Measurements from ENCODE around the gene P4HB. TPM values are rescaled to one million over a fixed set of nuclear protein-coding genes. Genes with fewer than 3 reads are reported as not detected.
A peak's percentile ranks its signal among the peaks of the same experiment; 100 is the strongest.

Gene P4HB
- total and polyA plus RNA-seq, 2 of the 4 experiments (the other 2 are of a cell fraction) = 599 to 932 TPM

- no peak within 1 kb of the TSS for H3K18ac ChIP-seq (ENCODE audit: low read depth, low read length)
- peak within 1 kb of the TSS; percentile 100 for H3K14ac ChIP-seq (replicated peaks; ENCODE audit: low read depth, low read length)
- peak within 1 kb of the TSS; percentile 95 for H3K4me2 ChIP-seq (ENCODE audit: low read depth, low read length)
- ChIA-PET POLR2A (ENCODE audit: unreplicated experiment) (no interaction called here), CTCF (no interaction called here)
- TF ChIP-seq RAD21 (IDR thresholded peaks at IDR 0.05; ENCODE audit: low read length) (no peak), BHLHE40 (IDR thresholded peaks at IDR 0.05; ENCODE audit: low read depth, low read length) (no peak), NFE2L2 (IDR thresholded peaks at IDR 0.05; ENCODE audit: low read depth, low read length) (no peak), ELK1 (IDR thresholded peaks at IDR 0.05; ENCODE audit: borderline replicate concordance, low read depth, low read length) (no peak), SMC3 (IDR thresholded peaks at IDR 0.05; ENCODE audit: low read depth, low read length) (no peak), RCOR1 (IDR thresholded peaks at IDR 0.05; ENCODE audit: insufficient replicate concordance, low read length) (no peak), MAFK (IDR thresholded peaks at IDR 0.05; ENCODE audit: low read depth, low read length) (no peak), CEBPB (IDR thresholded peaks at IDR 0.05; ENCODE audit: low read depth, low read length) (no peak), RFX5 (IDR thresholded peaks at IDR 0.05; ENCODE audit: low read depth, low read length) (no peak), MXI1 (IDR thresholded peaks at IDR 0.05; ENCODE audit: borderline replicate concordance, low read depth, low read length) (no peak), FOS (IDR thresholded peaks at IDR 0.05; ENCODE audit: low read depth, low read length) (no peak), MAZ (IDR thresholded peaks at IDR 0.05; ENCODE audit: borderline replicate concordance, low read depth, low read length) (no peak), CHD1 (IDR thresholded peaks at IDR 0.05; ENCODE audit: low read depth, low read length) (no peak)
- TF ChIP-seq, protein P1, sequence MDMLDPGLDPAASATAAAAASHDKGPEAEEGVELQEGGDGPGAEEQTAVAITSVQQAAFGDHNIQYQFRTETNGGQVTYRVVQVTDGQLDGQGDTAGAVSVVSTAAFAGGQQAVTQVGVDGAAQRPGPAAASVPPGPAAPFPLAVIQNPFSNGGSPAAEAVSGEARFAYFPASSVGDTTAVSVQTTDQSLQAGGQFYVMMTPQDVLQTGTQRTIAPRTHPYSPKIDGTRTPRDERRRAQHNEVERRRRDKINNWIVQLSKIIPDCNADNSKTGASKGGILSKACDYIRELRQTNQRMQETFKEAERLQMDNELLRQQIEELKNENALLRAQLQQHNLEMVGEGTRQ (IDR thresholded peaks at IDR 0.05; ENCODE audit: low read depth, low read length) = no peak
- TF ChIP-seq, protein P2, sequence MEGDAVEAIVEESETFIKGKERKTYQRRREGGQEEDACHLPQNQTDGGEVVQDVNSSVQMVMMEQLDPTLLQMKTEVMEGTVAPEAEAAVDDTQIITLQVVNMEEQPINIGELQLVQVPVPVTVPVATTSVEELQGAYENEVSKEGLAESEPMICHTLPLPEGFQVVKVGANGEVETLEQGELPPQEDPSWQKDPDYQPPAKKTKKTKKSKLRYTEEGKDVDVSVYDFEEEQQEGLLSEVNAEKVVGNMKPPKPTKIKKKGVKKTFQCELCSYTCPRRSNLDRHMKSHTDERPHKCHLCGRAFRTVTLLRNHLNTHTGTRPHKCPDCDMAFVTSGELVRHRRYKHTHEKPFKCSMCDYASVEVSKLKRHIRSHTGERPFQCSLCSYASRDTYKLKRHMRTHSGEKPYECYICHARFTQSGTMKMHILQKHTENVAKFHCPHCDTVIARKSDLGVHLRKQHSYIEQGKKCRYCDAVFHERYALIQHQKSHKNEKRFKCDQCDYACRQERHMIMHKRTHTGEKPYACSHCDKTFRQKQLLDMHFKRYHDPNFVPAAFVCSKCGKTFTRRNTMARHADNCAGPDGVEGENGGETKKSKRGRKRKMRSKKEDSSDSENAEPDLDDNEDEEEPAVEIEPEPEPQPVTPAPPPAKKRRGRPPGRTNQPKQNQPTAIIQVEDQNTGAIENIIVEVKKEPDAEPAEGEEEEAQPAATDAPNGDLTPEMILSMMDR (conservative IDR thresholded peaks at IDR 0.05; ENCODE audit: low read depth, low read length) = no peak
- no peak within 1 kb of the TSS for H2BK20ac ChIP-seq (ENCODE audit: low read depth, low read length)
- peak within 1 kb of the TSS; percentile 97 for H3K27ac ChIP-seq (ENCODE audit: insufficient read depth, low read length)
- 94% methylated on average over 23 of the region's 26 CpGs; no CpG with 5 or more reads in 1 of the 2 experiments for WGBS, 2 experiments (ENCODE audit: extremely low coverage in 2 of 2, insufficient read length in 1 of 2)
- ATAC-seq (ENCODE audit: low read depth) (no peak), DNase-seq (no peak)
- H3K4ac ChIP-seq (ENCODE audit: low read depth, low read length) = peak within 1 kb of the TSS; percentile 100
- peak within 1 kb of the TSS; percentile 97 for H3K9ac ChIP-seq (ENCODE audit: low read depth, low read length)
- peaks cover 14% of the 10 kb centered on the region; the same call in 1 of the 2 replicates for H4K20me1 ChIP-seq (ENCODE audit: insufficient read depth, low read length)
- peak within 1 kb of the TSS; percentile 87 for H3K4me3 ChIP-seq (ENCODE audit: insufficient read depth, low read depth, low read length)
- peaks cover 15% of the 10 kb centered on the region for H3K4me1 ChIP-seq (ENCODE audit: control insufficient read depth, insufficient read depth, low read length)
- BruUV-seq (replicated peaks) = no TSS peak
- H3K79me1 ChIP-seq (ENCODE audit: low read depth in 1 of 2, low read length in 2 of 2) = peaks cover 15 to 40% of the 10 kb centered on the region in 2 experiments
- H2AK5ac ChIP-seq (ENCODE audit: low read depth, low read length) = peak within 1 kb of the TSS; percentile 35; the same call in 1 of the 2 replicates
- no peaks in the 10 kb centered on the region for H3K27me3 ChIP-seq (ENCODE audit: control insufficient read depth, insufficient read depth, low read length)
- intact Hi-C loops (cut with micrococcal nuclease) (no loop called here), in situ Hi-C loops (cut with MboI; ENCODE audit: low sequenced_read_pairs) (no loop called here), dilution Hi-C loops (cut with HindIII; ENCODE audit: low sequenced_read_pairs, unreplicated experiment) (no loop called here)
- peak within 1 kb of the TSS; percentile 93 for H2AFZ ChIP-seq (replicated peaks; ENCODE audit: low read length, poor library complexity)
- H3K36me3 ChIP-seq (ENCODE audit: control insufficient read depth, insufficient read depth, low read length) = peaks cover 5% of the 10 kb centered on the region; the same call in 1 of the 2 replicates
- H2AK9ac ChIP-seq (replicated peaks; ENCODE audit: low read depth, low read length, poor library complexity) = peak within 1 kb of the TSS; percentile 100
- no peak within 1 kb of the TSS for H2BK120ac ChIP-seq (ENCODE audit: low read depth, low read length)
- H3K56ac ChIP-seq (ENCODE audit: extremely low read depth, insufficient read depth, low read length) = no peak within 1 kb of the TSS
- peak within 1 kb of the TSS; percentile 98 for H2BK5ac ChIP-seq (ENCODE audit: low read depth, low read length, poor library complexity, severe bottlenecking)
- H4K91ac ChIP-seq (ENCODE audit: insufficient read depth, low read depth, low read length) = peak within 1 kb of the TSS; percentile 99
- no peak within 1 kb of the TSS for H2BK15ac ChIP-seq (ENCODE audit: low read depth, low read length)
- peaks cover 29% of the 10 kb centered on the region for H3K9me1 ChIP-seq (ENCODE audit: insufficient read depth, low read length)
- peak within 1 kb of the TSS; percentile 98 to 100 for H4K8ac ChIP-seq (ENCODE audit: low read depth in 2 of 2, low read length in 2 of 2)
- peak within 1 kb of the TSS; percentile 95 for H3K23ac ChIP-seq (ENCODE audit: low read depth, low read length)
- H4K5ac ChIP-seq (ENCODE audit: low read depth, low read length) = peak within 1 kb of the TSS; percentile 97
- H3K9me3 ChIP-seq (ENCODE audit: control insufficient read depth, insufficient read depth, low read length) = no peaks in the 10 kb centered on the region
Measured at GRCh38 chr17:81834831-81835267, 25.5 kb downstream of the P4HB start, which contains the start of gene PPP1R27. Gene PPP1R27, minus strand, starts transcription at chr17:81835050. Its CDS starts 97 bp downstream, at chr17:81834953.
